ENCODE measurements around the gene NEURL1.
A peak's percentile ranks its signal among the peaks of the same experiment; 100 is the strongest.

NEURL1 gene

DNA sequence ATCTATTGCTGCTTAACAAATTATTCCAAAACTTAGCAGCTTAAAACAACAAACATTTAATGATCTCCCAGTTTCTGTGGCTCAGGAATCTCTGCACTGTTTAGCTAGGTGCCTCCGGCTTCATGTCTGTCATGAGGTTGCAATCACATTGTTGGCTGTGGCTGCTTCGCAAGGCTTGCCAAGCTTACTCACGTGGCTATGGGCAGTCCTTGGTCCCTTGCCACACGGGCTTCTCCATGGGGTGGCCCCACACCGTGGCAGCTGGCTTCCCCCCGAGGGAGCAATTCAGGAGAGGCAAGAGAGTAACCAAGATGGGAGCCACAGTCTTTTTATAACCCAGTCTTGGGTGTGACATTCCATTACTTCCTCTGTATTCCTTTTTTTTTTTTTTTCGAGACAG is 67.4 kb downstream of the NEURL1 start:
- H3K23ac ChIP-seq (ENCODE audit: low read length in 2 of 2): peak overlapping the region in 1 of 2 experiments; percentile 86
- H2BK5ac ChIP-seq (ENCODE audit: low read depth, low read length, poor library complexity, severe bottlenecking): no peak overlapping the region
- peaks cover 10% of the 10 kb centered on the region for H3K4me1 ChIP-seq (ENCODE audit: control insufficient read depth, insufficient read depth, low read depth, low read length)
- H3K4me3 ChIP-seq (ENCODE audit: insufficient read depth in 1 of 2, low read depth in 1 of 2, low read length in 2 of 2): no peak overlapping the region
- H2BK120ac ChIP-seq (ENCODE audit: low read depth, low read length): no peak overlapping the region
- 90% methylated on average over 6 of the region's 7 CpGs for WGBS
- no peak overlapping the region for H4K91ac ChIP-seq (ENCODE audit: low read length)
- no peak overlapping the region for H2AFZ ChIP-seq (ENCODE audit: low read depth, low read length)
- H3K14ac ChIP-seq (ENCODE audit: low read length in 2 of 2): no peak overlapping the region
- no peak overlapping the region for H4K8ac ChIP-seq (ENCODE audit: low read length)
- H3K27me3 ChIP-seq (ENCODE audit: control insufficient read depth in 1 of 2, insufficient read depth in 1 of 2, low read length in 2 of 2): peaks cover 87 to 90% of the 10 kb centered on the region in 2 experiments
- H3K18ac ChIP-seq (ENCODE audit: low read depth in 1 of 2, low read length in 2 of 2): no peak overlapping the region
- H3K9me3 ChIP-seq (ENCODE audit: control insufficient read depth, low read length): peaks cover 6% of the 10 kb centered on the region
- H3K27ac ChIP-seq (ENCODE audit: low read length, poor library complexity, severe bottlenecking): no peak overlapping the region
- H2BK12ac ChIP-seq (ENCODE audit: low read length in 2 of 2): no peak overlapping the region
- H3K4me2 ChIP-seq (ENCODE audit: low read length, poor library complexity, severe bottlenecking): no peak overlapping the region
- no peak overlapping the region for H2AK5ac ChIP-seq (ENCODE audit: low read length, severe bottlenecking)
- H3K36me3 ChIP-seq (ENCODE audit: control insufficient read depth in 1 of 2, insufficient read depth in 2 of 2, low read depth in 1 of 2, low read length in 2 of 2): no peaks in the 10 kb centered on the region
- H2BK15ac ChIP-seq (ENCODE audit: low read depth, poor library complexity, severe bottlenecking): peak overlapping the region; percentile 38
- no peak overlapping the region for H3K9ac ChIP-seq (ENCODE audit: low read length)
- no peak for DNase-seq
- no peaks in the 10 kb centered on the region for H3K79me1 ChIP-seq (replicated peaks; ENCODE audit: low read length, poor library complexity, severe bottlenecking)
- H3K4ac ChIP-seq (ENCODE audit: low read depth in 1 of 2, low read length in 2 of 2): no peak overlapping the region

DNA sequence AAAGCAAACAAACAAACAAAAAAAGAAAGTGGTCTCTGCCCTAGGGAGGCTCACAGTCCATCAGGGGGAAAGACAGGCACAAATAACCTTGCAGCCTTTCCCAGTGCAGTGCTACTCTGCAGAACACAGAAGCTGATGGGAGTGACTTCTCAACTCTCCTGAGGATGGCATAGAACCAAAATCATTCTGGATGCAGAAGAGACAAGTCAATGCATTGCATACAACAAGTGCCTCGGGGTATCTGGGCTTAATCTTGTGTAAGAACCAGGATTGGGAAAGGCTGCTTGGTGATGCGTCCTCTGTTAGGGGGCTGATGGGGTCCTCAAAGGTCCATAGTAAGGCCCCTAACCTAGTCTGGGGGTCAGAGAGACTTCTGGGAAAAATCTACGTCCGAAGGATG is 68.9 kb downstream of the NEURL1 start:
- H2BK12ac ChIP-seq (ENCODE audit: low read length in 2 of 2): no peak overlapping the region
- H3K18ac ChIP-seq (ENCODE audit: low read depth in 1 of 2, low read length in 2 of 2): no peak overlapping the region
- H4K8ac ChIP-seq (ENCODE audit: low read length): no peak overlapping the region
- no peak overlapping the region for H3K27ac ChIP-seq (ENCODE audit: low read length, poor library complexity, severe bottlenecking)
- no peak overlapping the region for H3K4ac ChIP-seq (ENCODE audit: low read depth in 1 of 2, low read length in 2 of 2)
- no peak overlapping the region for H4K91ac ChIP-seq (ENCODE audit: low read length)
- H3K4me1 ChIP-seq (ENCODE audit: control insufficient read depth, insufficient read depth, low read depth, low read length): peaks cover 10% of the 10 kb centered on the region
- no peak for DNase-seq
- no peaks in the 10 kb centered on the region for H3K36me3 ChIP-seq (ENCODE audit: control insufficient read depth in 1 of 2, insufficient read depth in 2 of 2, low read depth in 1 of 2, low read length in 2 of 2)
- H3K27me3 ChIP-seq (ENCODE audit: control insufficient read depth in 1 of 2, insufficient read depth in 1 of 2, low read length in 2 of 2): peaks cover 80 to 81% of the 10 kb centered on the region in 2 experiments
- no peak overlapping the region for H3K4me3 ChIP-seq (ENCODE audit: insufficient read depth in 1 of 2, low read depth in 1 of 2, low read length in 2 of 2)
- H3K79me1 ChIP-seq (replicated peaks; ENCODE audit: low read length, poor library complexity, severe bottlenecking): no peaks in the 10 kb centered on the region
- H2BK15ac ChIP-seq (ENCODE audit: low read depth, poor library complexity, severe bottlenecking): no peak overlapping the region
- H2AK5ac ChIP-seq (ENCODE audit: low read length, severe bottlenecking): no peak overlapping the region
- WGBS: 91% methylated on average over 4 of the region's 4 CpGs
- H3K23ac ChIP-seq (ENCODE audit: low read length in 2 of 2): no peak overlapping the region
- no peak overlapping the region for H2BK5ac ChIP-seq (ENCODE audit: low read depth, low read length, poor library complexity, severe bottlenecking)
- no peak overlapping the region for H3K14ac ChIP-seq (ENCODE audit: low read length in 2 of 2)
- H3K4me2 ChIP-seq (ENCODE audit: low read length, poor library complexity, severe bottlenecking): no peak overlapping the region
- H2AFZ ChIP-seq (ENCODE audit: low read depth, low read length): no peak overlapping the region
- peaks cover 6% of the 10 kb centered on the region for H3K9me3 ChIP-seq (ENCODE audit: control insufficient read depth, low read length)
- H3K9ac ChIP-seq (ENCODE audit: low read length): no peak overlapping the region
- H2BK120ac ChIP-seq (ENCODE audit: low read depth, low read length): no peak overlapping the region

DNA sequence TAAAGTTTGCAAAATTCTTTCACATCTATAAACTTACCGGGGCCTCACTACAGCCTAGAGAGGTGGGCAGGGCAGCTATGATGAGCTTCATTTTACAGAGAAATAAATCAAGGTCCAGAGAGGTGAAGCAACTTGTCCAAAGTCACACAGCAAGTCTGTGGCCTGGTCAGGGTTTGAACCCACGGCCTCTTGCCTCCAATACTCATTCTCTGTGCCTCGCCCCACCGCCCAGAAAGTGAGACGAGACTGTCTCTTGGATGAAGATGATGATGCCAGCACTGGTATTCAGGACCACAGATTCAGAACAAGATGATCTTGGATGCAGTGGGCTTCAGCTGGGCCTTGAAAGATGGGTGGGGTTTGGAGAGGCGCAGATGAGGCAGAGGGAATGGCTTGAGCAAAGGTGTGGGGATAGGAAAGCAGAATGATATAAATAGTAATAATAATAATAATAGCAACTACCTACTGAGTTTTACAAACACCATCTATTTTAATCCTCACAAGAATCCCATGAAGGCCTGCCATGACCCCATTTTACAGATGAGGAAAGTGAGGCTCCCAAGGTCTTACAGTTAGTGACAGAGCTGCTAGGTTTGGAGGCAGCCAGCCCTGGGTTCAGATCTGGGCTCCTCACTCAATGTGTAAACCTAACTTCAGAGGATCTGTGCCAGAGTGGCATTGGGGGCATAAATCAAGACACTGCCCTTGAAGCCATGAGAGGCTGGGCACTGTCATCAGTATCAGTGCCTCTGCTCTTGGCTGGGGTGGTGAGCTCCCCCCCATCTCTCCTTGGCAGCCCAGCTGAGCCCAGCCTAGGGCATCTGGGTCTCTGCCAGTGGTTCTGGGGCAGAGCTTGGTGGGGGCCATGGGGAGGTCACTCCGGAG is 70.0 kb downstream of the NEURL1 start:
- Histone ChIP-seq H3K27me3 (ENCODE audit: control insufficient read depth in 1 of 2, insufficient read depth in 1 of 2, low read length in 2 of 2) (peaks cover 80 to 81% of the 10 kb centered on the region in 2 experiments), H2AFZ (ENCODE audit: low read depth, low read length) (no peak overlapping the region), H2AK5ac (ENCODE audit: low read length, severe bottlenecking) (no peak overlapping the region), H2BK12ac (ENCODE audit: low read length in 2 of 2) (no peak overlapping the region), H3K9ac (ENCODE audit: low read length) (no peak overlapping the region), H3K27ac (ENCODE audit: low read length, poor library complexity, severe bottlenecking) (no peak overlapping the region), H3K4me3 (ENCODE audit: insufficient read depth in 1 of 2, low read depth in 1 of 2, low read length in 2 of 2) (no peak overlapping the region), H2BK15ac (ENCODE audit: low read depth, poor library complexity, severe bottlenecking) (no peak overlapping the region), H4K8ac (ENCODE audit: low read length) (no peak overlapping the region), H3K9me3 (ENCODE audit: control insufficient read depth, low read length) (peaks cover 6% of the 10 kb centered on the region), H3K4me1 (ENCODE audit: control insufficient read depth, insufficient read depth, low read depth, low read length) (peaks cover 10% of the 10 kb centered on the region), H2BK120ac (ENCODE audit: low read depth, low read length) (no peak overlapping the region), H4K91ac (ENCODE audit: low read length) (no peak overlapping the region), H2BK5ac (ENCODE audit: low read depth, low read length, poor library complexity, severe bottlenecking) (no peak overlapping the region), H3K4ac (ENCODE audit: low read depth in 1 of 2, low read length in 2 of 2) (no peak overlapping the region), H3K18ac (ENCODE audit: low read depth in 1 of 2, low read length in 2 of 2) (no peak overlapping the region), H3K23ac (ENCODE audit: low read length in 2 of 2) (no peak overlapping the region), H3K36me3 (ENCODE audit: control insufficient read depth in 1 of 2, insufficient read depth in 2 of 2, low read depth in 1 of 2, low read length in 2 of 2) (no peaks in the 10 kb centered on the region), H3K14ac (ENCODE audit: low read length in 2 of 2) (no peak overlapping the region), H3K79me1 (replicated peaks; ENCODE audit: low read length, poor library complexity, severe bottlenecking) (no peaks in the 10 kb centered on the region), H3K4me2 (ENCODE audit: low read length, poor library complexity, severe bottlenecking) (no peak overlapping the region)
- 98% methylated on average over 6 of the region's 7 CpGs for WGBS
- DNase-seq: no peak

DNA sequence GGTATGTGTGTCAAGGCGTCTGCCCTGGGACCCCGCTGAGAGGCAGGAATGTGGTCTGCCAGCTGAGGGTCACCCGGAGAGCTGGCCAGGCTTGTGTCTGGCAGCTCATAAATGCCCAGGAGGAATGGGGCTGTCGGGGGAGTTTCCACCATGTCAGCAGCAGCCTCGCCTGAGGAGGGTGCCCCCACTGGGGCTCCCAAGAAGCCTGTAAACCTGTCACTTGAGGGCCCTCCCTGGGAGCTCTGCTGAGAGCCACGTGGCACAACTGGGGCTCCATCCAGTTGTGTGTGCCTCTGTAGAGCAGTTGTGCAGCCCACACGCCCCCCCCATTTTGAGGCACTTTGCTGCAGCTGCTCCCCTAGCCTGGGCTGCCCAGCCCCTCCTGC is 70.6 kb downstream of the NEURL1 start:
- no peak overlapping the region for H2BK5ac ChIP-seq (ENCODE audit: low read depth, low read length, poor library complexity, severe bottlenecking)
- no peak for DNase-seq
- no peak overlapping the region for H4K8ac ChIP-seq (ENCODE audit: low read length)
- peaks cover 6% of the 10 kb centered on the region for H3K9me3 ChIP-seq (ENCODE audit: control insufficient read depth, low read length)
- peaks cover 74 to 80% of the 10 kb centered on the region in 2 experiments for H3K27me3 ChIP-seq (ENCODE audit: control insufficient read depth in 1 of 2, insufficient read depth in 1 of 2, low read length in 2 of 2)
- no peaks in the 10 kb centered on the region for H3K79me1 ChIP-seq (replicated peaks; ENCODE audit: low read length, poor library complexity, severe bottlenecking)
- H2BK12ac ChIP-seq (ENCODE audit: low read length in 2 of 2): no peak overlapping the region
- no peak overlapping the region for H2AK5ac ChIP-seq (ENCODE audit: low read length, severe bottlenecking)
- H2BK15ac ChIP-seq (ENCODE audit: low read depth, poor library complexity, severe bottlenecking): no peak overlapping the region
- H3K4me3 ChIP-seq (ENCODE audit: insufficient read depth in 1 of 2, low read depth in 1 of 2, low read length in 2 of 2): no peak overlapping the region
- no peak overlapping the region for H3K4me2 ChIP-seq (ENCODE audit: low read length, poor library complexity, severe bottlenecking)
- H3K23ac ChIP-seq (ENCODE audit: low read length in 2 of 2): no peak overlapping the region
- no peak overlapping the region for H2BK120ac ChIP-seq (ENCODE audit: low read depth, low read length)
- H3K36me3 ChIP-seq (ENCODE audit: control insufficient read depth in 1 of 2, insufficient read depth in 2 of 2, low read depth in 1 of 2, low read length in 2 of 2): no peaks in the 10 kb centered on the region
- no peak overlapping the region for H4K91ac ChIP-seq (ENCODE audit: low read length)
- no peak overlapping the region for H2AFZ ChIP-seq (ENCODE audit: low read depth, low read length)
- 67% methylated on average over 7 of the region's 7 CpGs for WGBS
- H3K14ac ChIP-seq (ENCODE audit: low read length in 2 of 2): no peak overlapping the region
- H3K4ac ChIP-seq (ENCODE audit: low read depth in 1 of 2, low read length in 2 of 2): no peak overlapping the region
- H3K18ac ChIP-seq (ENCODE audit: low read depth in 1 of 2, low read length in 2 of 2): peak overlapping the region in 1 of 2 experiments; percentile 11
- H3K9ac ChIP-seq (ENCODE audit: low read length): no peak overlapping the region
- H3K4me1 ChIP-seq (ENCODE audit: control insufficient read depth, insufficient read depth, low read depth, low read length): peaks cover 10% of the 10 kb centered on the region
- no peak overlapping the region for H3K27ac ChIP-seq (ENCODE audit: low read length, poor library complexity, severe bottlenecking)
